Nephron (organoid): ENCODE measurements around the gene TAS2R20.

Experiments used
- H3K27ac Mint-ChIP-seq, 3 experiments: 2 replicates each; pipeline ENCODE4 v1.8.0; 2020; ENCODE audit warnings: mixed read lengths in 3 of 3, mild to moderate bottlenecking in 2 of 3, moderate library complexity in 1 of 3
- H3K27me3 Mint-ChIP-seq: 2 replicates; pipeline ENCODE4 v1.8.0; 2021; ENCODE audit warnings: low read depth, mild to moderate bottlenecking, moderate library complexity, mixed read lengths
- H3K36me3 Mint-ChIP-seq: 2 replicates; pipeline ENCODE4 v1.8.0; 2020; ENCODE audit warnings: low read depth, mixed read lengths
- H3K4me1 Mint-ChIP-seq: 2 replicates; pipeline ENCODE4 v1.8.0; 2020; ENCODE audit warnings: mixed read lengths
- H3K4me3 Mint-ChIP-seq, 3 experiments: 2 replicates each; pipeline ENCODE4 v1.8.0; 2020; ENCODE audit warnings: mild to moderate bottlenecking in 3 of 3, mixed read lengths in 3 of 3, moderate library complexity in 2 of 3
- H3K9me3 Mint-ChIP-seq: 2 replicates; pipeline ENCODE4 v1.8.0; 2020; ENCODE audit warnings: mixed read lengths
- TF ChIP-seq, protein P1 (sequence below), 3 experiments: fragments of 200-600 bp; sonication (generic); IDR thresholded peaks; one replicate each; pipeline ENCODE4 v1.5.0; 2021; ENCODE audit warnings: antibody characterized with exemption in 3 of 3; ENCODE audit not compliant: unreplicated experiment in 3 of 3

Gene TAS2R20

DNA sequence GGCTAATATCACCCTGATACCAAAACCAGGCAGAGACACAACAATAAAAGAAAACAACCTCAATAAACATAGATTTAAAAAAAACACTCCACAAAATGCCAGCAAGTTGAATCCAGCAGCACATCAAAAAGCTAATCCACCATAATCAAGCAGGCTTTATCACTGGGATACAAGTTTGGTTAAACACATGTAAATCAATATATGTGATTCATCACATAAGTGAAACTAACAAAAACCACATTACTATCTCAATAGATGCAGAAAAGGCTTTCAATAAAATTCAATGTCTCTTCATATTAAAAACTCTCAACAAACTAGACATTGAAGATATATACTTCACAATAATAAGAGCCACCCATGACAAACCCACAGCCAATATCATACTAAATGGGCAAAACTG, 42.0 kb downstream of the TAS2R20 start:
- no peaks in the 10 kb centered on the region for H3K27me3 Mint-ChIP-seq
- TF ChIP-seq, protein P1, sequence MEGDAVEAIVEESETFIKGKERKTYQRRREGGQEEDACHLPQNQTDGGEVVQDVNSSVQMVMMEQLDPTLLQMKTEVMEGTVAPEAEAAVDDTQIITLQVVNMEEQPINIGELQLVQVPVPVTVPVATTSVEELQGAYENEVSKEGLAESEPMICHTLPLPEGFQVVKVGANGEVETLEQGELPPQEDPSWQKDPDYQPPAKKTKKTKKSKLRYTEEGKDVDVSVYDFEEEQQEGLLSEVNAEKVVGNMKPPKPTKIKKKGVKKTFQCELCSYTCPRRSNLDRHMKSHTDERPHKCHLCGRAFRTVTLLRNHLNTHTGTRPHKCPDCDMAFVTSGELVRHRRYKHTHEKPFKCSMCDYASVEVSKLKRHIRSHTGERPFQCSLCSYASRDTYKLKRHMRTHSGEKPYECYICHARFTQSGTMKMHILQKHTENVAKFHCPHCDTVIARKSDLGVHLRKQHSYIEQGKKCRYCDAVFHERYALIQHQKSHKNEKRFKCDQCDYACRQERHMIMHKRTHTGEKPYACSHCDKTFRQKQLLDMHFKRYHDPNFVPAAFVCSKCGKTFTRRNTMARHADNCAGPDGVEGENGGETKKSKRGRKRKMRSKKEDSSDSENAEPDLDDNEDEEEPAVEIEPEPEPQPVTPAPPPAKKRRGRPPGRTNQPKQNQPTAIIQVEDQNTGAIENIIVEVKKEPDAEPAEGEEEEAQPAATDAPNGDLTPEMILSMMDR (IDR thresholded peaks at IDR 0.05; ENCODE audit: unreplicated experiment in 3 of 3): no peak
- H3K36me3 Mint-ChIP-seq: peaks cover 71% of the 10 kb centered on the region
- H3K4me3 Mint-ChIP-seq: no peak overlapping the region
- H3K9me3 Mint-ChIP-seq: peaks cover 51% of the 10 kb centered on the region
- no peak overlapping the region for H3K27ac Mint-ChIP-seq
- H3K4me1 Mint-ChIP-seq: no peaks in the 10 kb centered on the region

DNA sequence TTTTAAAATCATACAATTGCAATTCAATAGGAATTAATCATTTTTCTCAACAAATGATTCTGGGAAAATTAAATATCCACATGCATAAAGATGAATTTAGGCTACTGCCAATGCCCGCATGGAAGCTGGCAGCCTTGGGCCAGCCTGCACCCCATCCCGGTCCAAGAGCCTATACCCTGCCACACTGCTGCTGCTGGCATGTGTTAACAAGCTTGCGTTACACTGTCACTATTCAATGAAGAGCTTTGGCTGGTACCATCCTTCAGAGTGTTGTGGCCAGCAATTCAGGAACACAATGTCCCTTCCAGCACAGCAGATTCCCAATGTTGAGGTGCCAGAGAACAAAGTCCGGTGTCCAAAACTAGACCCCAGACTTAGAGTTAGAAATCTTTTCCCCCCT, 45.5 kb downstream of the TAS2R20 start:
- Mint-ChIP-seq H3K27me3 (no peaks in the 10 kb centered on the region), H3K4me1 (no peaks in the 10 kb centered on the region), H3K36me3 (peaks cover 82% of the 10 kb centered on the region), H3K9me3 (peaks cover 73% of the 10 kb centered on the region), H3K27ac (no peak overlapping the region), H3K4me3 (no peak overlapping the region)
- TF ChIP-seq, protein P1 (IDR thresholded peaks at IDR 0.05; ENCODE audit: unreplicated experiment in 3 of 3): no peak
